Thyroid gland (tissue), 4 donors: ENCODE data around the gene KIRREL3.

Experiments used
- POLR2A ChIP-seq, 2 donors: fragments of 450-650 bp; IDR thresholded peaks; one replicate each; pipeline ENCODE4 v1.6.1; 2017; ENCODE audit warnings: antibody characterized with exemption in 2 of 2, mild to moderate bottlenecking in 2 of 2, moderate library complexity in 1 of 2
- TF ChIP-seq, protein P1 (sequence below), 6 experiments: fragments of 200-600 bp in 3 of 6; fragments of 450-650 bp in 3 of 6; sonication (generic) in 3 of 6; IDR thresholded peaks; one replicate each; pipeline ENCODE4 v1.5.1; 2016 to 2019; ENCODE audit warnings: antibody characterized with exemption in 6 of 6, mild to moderate bottlenecking in 2 of 6, inconsistent platforms in 1 of 6, moderate library complexity in 1 of 6

DNA sequence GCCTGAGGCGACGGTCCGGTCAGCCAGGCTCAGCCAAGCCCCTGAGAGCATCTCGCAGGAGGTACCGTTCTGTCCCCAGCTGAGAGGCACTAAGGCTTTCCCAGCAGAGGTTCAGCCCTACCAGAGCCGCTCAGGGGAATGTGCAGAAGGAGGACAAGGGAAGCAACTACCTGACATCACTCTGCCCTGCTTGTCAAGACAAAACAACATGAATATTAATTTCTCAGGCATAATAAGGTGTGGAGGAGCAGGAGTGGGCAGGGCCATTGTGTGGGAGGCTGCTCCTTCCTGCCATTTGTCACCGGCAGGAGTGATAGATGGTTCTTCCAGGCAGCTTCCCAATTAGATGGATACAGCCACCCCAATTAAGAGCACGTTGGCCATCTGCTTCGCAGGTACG lies 181.4 kb downstream of the KIRREL3 start:
- TF ChIP-seq, protein P1, sequence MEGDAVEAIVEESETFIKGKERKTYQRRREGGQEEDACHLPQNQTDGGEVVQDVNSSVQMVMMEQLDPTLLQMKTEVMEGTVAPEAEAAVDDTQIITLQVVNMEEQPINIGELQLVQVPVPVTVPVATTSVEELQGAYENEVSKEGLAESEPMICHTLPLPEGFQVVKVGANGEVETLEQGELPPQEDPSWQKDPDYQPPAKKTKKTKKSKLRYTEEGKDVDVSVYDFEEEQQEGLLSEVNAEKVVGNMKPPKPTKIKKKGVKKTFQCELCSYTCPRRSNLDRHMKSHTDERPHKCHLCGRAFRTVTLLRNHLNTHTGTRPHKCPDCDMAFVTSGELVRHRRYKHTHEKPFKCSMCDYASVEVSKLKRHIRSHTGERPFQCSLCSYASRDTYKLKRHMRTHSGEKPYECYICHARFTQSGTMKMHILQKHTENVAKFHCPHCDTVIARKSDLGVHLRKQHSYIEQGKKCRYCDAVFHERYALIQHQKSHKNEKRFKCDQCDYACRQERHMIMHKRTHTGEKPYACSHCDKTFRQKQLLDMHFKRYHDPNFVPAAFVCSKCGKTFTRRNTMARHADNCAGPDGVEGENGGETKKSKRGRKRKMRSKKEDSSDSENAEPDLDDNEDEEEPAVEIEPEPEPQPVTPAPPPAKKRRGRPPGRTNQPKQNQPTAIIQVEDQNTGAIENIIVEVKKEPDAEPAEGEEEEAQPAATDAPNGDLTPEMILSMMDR (IDR thresholded peaks at IDR 0.05) = no peak
- no peak for TF ChIP-seq POLR2A (IDR thresholded peaks at IDR 0.05)
